ENCODE measurements around the gene KHDRBS1.

DNA sequence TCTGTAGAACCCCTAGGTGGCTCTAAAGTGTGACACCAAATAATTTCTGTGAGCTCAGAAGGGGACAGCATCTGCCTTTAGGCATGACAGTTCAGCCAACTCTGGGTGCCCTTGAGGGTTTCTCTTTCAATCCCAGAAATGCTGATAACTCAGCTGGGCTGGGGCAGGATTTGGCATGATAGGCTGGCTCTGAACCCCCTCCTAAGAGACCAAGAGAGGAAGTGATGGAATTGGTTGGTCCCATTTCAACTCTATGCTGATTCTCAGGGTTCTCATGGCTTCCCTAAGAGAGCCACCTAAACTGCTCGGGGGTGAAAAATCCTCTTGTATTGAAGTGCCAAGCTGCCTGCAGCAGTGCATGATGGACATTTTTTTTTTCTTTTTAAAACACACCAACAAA lies 30.6 kb downstream of the KHDRBS1 start:
- TF ChIP-seq EZH2 (IDR thresholded peaks at IDR 0.05; ENCODE audit: low read depth, unreplicated experiment) = no peak
- TF ChIP-seq, protein P1, sequence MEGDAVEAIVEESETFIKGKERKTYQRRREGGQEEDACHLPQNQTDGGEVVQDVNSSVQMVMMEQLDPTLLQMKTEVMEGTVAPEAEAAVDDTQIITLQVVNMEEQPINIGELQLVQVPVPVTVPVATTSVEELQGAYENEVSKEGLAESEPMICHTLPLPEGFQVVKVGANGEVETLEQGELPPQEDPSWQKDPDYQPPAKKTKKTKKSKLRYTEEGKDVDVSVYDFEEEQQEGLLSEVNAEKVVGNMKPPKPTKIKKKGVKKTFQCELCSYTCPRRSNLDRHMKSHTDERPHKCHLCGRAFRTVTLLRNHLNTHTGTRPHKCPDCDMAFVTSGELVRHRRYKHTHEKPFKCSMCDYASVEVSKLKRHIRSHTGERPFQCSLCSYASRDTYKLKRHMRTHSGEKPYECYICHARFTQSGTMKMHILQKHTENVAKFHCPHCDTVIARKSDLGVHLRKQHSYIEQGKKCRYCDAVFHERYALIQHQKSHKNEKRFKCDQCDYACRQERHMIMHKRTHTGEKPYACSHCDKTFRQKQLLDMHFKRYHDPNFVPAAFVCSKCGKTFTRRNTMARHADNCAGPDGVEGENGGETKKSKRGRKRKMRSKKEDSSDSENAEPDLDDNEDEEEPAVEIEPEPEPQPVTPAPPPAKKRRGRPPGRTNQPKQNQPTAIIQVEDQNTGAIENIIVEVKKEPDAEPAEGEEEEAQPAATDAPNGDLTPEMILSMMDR (conservative IDR thresholded peaks at IDR 0.05; ENCODE audit: low read depth in 2 of 2) = no peak

Measured in GM23338 (cell line).